AML-193 (cell line): ENCODE measurements around the gene TSEN54.
A peak's percentile ranks its signal among the peaks of the same experiment; 100 is the strongest.
"Not testable (repeated sequence)": the region's sequence is repeated elsewhere in the genome, so short reads cannot be mapped to it uniquely, and the experiment has no call there.

Experiments
- DNase-seq, 2 experiments: peaks; one replicate each; lab custom pipeline; 2025; lab: John Stamatoyannopoulos, UW

TSEN54 gene

DNA sequence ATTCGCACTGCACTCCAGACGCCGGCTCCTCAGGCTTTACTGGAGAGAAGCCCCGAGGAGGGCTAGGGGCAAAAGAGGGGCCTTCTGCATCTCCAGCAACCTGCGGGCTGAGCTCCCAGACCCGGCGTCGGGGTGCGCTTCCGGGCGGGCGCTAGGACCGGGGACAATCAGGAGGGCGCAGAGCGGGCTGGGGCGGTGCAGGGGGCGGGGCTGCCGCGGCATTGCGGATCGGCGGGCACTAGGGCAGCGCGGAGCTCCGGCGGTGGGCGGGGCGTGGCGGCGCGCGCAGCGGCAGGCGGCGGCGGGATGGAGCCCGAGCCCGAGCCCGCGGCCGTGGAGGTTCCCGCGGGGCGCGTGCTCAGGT is at the start of gene TSEN54:
TSEN54 (plus strand) TSS at position 274 of the 364 bp plus-strand sequence; CDS start at position 307, 33 bp downstream.
- peak; percentile 81 to 89 for DNase-seq

DNA sequence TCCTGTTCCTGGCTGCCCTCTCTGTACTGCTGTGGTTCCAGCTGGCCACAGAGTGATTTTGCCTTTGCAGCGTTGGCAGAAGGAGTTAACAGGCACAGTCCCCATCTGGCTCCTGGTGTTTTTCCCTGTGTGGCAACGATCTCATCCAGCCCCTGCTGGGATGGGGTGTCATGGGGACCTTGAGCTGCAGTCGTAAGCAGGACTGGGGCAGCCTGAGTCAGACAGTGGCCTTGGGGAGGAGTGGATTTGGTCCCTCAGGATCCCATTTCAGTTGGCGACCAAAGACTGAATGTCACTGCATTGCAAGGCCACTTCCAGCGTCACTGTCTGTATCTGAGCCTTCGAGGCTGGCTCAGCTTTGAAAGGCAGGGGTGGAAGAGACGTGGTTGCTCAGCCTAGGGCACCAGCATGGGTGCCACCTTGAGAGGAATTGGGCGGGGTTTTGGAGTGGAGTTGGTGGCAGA is 48.0 kb upstream of the TSEN54 start:
- no peak for DNase-seq

DNA sequence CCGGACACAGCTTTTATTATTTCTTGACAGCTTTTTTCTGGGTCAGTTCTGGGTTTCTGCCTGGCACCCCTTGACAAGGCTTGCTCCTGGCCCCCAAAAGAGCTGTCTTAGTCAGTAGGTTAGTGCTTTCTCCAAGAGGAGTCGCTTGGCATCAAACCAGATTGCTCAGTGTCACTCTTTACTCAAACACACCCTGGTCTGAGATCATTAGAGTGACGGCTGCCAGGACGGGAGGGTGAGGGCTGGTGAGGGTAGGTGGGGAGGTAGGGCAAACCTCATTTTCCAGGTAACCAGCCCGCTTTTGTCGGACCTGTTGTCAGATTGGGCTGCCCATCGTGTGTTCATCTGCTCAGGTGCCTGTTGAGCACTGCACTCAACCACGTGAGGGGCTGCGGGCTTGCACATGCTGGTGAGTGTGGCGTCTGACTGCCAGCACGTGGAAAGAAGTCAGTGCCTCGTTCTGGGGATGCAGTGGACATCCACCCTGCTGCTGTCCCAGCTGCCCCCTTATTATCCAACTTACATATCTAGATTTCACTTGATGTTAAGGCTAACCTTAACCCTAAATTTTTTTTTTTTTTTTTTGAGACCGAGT is 47.5 kb upstream of the TSEN54 start:
- no peak for DNase-seq

DNA sequence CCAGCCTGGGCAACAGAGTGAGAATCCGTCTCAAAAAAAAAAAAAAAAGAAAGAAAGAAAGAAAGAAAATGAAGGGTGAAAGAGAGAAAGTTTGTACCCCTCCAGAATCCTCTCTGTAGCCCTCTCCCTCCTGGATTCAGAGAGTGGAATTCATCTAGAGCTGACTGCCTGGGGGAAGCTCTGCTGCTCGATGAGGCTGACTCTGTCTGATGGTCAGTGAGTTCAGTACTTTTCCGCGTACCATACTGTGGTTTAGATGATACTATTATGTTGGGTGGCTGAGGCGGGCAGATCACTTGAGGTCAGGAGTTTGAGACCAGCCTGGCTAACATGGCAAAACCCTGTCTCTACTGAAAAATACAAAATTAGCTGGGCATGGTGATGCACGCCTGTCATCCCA is 45.1 kb upstream of the TSEN54 start:
- no peak for DNase-seq

DNA sequence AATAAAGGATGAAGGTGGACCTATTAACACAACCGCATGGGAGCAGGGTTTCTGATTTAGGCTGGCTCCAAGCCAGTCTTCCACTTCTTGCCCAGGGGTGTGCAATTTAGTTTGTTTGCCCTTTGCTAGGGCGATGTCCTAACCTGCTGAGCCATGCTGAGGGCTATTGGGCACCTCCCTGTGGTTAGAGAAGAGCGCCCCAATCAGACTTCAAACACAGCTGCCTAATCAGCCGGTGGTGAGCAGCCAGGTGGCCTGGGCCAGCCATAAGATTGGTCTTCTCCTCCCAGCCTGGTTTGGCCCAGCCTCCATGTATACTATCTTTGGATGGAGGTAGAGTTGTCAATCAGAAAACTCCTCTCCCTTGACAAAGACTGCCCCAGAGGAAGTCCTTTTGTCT is 44.2 kb upstream of the TSEN54 start:
- no peak for DNase-seq

DNA sequence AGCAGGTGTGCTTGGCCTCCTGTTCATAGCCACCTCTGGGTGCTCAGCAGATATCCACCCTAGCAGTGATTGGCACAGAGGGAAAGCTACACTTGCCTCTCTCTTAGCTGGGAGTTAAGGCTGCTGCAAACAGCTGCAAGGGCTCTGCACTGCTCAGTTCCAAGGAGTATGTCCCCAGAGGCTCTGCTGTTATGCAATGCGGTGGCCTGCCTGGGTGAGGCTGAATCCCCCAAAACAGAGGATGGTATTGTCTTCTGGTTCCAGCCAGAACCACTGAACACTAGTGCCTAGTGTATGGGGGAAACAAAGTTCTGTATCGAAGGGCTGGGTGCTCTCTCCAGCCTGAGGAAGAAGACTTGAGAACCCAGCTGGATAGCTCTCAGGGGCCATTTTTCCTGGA is 43.1 kb upstream of the TSEN54 start:
- no peak for DNase-seq

DNA sequence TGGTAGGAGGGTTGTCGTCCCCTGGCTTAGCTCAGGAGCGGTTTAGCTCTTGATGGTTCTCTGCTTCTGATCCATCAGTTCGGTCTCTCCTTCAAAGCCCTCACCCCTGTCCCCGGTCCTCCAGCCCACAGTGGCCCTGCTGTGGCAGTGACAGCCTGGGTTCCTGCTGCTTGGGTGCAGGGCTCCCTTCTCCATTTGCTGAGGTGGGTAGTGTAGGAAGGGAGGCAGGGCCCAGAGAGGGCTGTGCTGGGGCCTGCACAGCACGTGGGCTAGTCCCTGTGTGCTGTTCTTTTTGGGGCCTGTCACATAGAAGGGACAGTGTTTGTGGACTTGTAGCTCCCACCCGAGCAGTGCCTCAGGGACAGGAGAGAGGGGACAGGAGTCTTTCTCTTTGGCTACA is 41.6 kb upstream of the TSEN54 start:
- no peak for DNase-seq

DNA sequence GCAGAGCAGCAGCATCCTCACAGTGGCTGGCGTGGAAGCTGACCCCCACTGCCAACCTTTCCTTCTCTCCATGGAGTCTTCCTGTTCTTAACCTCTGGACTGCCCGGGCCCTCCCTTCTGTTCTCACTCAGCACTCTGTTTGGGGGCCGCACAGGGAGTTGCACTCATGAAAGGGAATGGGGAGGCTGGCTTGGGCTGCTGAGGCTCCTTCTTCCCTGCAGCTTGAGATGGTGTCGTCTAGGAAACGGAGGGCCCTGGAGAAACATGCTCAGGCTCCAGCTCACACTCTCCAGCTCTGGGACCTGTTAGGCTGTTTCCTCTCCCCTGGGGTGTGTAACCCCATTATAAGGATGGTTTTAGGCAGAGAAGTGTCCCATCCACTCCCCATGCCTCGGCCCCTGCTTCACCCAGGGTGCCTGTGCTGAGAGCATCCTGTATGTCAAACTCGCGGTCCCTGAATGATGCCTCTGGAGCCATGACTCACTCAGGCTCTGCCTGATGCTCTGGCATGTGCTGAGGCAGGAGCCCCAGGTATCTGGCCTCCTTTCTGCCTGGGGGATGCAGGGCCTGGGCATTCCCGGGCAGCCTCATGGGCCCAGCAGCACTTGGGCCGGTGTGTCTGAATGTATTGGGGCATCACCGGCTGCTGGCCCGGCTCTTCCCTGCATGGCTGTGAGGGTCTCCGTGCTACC is 41.0 kb upstream of the TSEN54 start:
- no peak for DNase-seq

DNA sequence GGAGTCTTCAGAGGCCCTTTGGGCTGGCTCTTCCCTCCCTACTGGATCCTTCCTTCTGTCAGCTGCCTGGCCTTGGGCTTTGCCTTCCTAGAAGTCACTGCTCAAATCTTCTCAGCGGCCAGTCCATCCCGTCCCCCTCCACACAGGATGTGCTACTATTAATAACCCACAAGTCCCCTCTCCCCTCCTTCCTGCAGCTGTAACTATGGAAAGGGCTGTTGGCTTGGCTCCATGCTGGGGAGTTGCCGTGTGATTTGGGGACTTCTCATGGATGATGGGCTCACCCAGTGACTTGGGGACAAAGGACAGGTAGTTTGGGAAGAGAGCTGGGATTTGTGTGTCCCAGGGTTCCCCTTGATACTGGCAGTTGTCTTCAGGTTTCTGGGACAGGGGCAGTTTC is 40.5 kb upstream of the TSEN54 start:
- DNase-seq = no peak

DNA sequence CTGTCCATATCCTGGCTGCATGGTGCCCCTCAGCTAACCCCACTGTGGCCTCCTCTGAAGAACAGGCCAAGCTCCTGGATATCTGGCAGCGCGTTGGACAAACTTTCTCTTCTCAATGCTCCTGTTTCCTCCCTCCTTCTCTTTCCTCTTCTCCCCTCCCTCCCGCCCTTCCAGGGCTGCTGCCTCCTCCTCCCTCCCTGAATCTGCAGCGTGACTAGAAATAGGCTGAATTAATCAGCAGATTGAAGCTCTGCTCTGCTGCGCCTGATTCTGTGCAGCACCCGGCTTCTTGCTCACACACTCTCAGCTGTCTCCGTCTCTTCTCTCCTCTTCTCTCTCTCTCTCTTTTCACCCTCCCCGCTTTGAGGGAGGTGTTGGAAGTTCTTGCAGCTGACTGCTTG is 40.1 kb upstream of the TSEN54 start:
- no peak for DNase-seq

DNA sequence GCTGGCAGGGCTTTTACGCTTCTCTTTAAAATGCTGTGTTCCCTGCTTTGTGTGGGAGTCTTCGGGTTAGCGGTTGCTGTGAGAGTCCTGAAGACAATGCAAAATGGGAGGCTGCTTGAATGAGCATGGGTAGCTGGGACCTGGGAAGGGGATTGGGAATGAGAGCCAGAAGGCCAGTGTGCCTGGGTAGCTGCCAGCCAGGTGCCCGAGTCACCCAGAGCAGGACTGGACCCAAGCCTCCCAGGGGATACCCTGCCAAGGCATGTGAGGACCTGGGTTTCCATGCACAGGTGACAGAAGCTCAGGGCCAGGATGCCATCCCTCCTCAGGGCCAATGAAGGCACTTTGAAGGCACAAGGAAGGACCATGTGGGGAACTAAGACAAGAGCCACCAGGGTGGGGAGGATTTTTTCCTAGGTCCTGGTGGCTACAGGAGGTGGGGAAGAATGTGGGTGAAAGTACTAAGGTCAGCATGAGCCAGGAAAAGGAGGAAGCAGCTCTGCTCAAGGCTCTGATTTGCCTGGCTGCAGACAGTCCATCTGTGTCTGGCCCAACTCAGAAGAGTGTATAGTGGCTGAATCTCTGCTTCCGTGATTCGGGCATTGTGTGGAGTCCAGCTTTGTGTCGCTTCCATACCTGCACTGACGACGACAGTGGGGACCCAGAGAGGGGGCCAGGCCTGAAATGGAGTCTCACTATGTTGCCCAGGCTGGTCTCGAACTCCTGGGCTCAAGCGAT is 39.4 kb upstream of the TSEN54 start:
- no peak for DNase-seq

DNA sequence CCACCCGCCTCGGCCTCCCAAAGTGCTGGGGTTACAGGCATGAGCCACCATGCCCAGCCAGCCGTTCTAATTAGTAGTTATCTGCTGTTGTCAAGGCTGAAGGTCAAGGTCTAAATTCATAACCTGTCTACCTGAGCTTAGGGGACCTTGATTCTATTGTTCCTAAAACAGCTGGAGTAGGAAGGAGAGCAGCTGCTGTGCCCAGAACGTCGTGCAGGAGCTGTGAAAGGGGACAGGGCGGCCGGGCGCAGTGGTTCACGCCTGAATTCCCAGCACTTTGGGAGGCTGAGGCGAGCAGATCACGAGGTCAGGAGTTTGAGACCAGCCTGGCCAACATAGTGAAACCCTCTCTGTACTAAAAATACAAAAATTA is 38.9 kb upstream of the TSEN54 start:
- DNase-seq = not testable (repeated sequence)

DNA sequence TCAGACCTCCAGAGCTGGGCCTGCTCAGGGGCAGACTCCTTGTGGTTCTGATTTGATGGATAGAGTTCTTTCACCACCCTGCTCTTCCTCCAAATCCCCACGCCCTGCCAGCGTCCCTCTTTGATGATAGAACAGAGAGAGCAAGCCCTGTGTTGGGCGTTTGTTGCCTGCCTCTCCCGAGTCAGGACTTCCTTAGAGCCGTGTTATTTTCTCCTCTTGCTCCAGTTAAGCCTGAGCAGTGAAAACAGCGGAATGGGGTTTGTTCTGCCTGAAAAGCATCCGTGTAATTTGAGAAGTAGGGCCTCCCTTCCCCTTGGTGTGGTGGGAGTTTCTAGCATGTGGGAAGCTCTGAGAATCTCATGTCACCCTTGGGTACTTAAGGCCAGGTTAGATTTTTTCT is 37.8 kb upstream of the TSEN54 start:
- no peak for DNase-seq

DNA sequence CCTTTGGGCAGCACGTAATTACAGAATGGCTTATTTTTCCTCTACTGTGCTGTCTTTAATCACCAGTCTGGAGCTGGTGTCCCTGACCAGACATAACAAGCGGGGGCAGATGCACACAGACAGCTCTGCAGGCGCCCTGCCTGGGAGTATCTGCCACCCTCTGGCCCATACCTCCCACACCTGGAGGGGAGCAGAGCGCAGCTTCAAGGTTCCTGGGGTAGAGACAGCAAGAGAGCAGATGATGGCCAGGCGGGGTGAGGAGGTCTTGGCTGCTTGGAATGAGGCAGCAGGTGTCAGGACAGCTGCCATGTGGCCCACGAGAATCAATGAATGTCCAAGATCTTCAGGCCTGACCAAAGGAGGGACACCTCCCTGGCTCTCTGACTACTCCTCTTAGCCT is 36.0 kb upstream of the TSEN54 start:
- DNase-seq = no peak

DNA sequence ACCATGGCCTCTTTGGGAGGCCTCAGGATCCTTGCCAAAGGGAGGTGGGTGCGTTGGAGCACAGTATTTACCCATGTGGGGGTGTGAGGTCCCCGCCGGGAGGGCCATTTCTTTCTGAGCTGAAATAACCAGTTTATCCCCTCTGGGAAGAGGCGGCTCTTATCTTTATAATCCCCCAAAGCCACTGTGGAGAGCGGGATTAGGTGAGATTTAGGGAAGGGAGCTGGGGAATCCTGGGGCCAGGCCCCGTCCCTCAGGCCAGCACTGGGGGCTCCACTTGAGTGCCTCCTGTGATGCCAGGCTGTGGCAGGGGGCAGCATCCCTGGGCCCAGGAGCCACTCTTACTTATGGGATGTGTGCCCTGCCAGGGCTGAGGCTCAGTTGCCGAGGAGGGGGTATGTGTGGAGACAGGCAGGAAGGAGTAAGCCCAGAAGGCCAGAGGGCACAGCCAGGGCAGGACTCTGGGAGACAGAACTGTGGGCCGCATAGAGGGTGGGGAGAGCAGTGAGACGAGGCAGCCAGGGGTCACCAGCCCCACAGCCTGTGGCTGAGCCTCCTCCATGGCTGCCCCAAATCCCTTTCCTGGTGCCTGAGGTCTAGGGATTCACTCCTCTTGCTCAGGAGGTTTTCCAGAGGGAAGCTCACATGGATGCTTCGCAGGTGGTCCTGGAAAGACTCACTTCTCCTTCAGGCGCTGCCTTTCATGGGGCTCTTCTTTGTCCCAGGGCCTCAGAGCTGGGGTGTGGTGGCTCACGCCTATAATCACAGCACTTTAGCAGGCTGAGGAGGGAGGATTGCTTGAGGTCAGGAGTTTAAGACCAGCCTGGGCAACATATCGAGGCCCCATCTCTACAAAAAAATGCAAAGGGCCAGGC is 34.9 kb upstream of the TSEN54 start:
- no peak for DNase-seq

DNA sequence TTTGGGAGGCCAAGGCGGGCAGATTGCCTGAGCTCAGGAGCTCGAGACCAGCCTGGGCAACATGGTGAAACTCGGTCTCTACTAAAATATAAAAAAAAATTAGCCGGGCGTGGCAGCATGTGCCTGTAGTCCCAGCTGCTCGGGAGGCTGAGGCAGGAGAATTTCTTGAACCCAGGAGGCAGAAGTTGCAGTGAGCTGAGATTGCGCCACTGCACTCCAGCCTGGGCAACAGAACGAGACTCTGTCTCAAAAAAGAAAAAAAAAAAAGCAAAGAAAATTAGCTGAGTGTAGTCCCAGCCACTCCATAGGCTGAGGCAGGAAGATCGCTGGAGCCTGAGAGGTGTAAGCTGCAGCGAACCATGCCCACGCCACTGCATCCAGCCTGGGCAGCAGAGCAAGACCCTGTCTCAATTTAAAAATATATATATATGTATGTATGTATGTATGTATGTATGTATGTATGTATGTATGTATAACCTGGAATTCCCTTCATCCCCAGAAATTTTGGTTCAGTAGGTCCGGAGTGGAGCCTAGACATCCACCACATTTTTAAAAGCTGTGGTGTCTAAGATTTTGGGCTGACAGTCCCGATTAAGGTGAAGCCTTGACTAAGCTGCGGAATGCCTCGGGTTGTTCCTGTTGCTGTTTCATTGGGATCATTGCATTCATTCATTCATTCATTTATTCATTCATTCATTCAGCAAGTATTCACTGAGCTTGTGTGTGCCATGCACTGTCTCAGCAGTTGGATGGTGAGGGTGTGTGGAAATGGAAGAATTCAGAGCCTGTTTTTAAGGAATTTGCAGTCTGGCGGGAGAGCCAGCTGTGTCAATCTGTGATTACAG is 34.0 kb upstream of the TSEN54 start:
- DNase-seq = no peak

DNA sequence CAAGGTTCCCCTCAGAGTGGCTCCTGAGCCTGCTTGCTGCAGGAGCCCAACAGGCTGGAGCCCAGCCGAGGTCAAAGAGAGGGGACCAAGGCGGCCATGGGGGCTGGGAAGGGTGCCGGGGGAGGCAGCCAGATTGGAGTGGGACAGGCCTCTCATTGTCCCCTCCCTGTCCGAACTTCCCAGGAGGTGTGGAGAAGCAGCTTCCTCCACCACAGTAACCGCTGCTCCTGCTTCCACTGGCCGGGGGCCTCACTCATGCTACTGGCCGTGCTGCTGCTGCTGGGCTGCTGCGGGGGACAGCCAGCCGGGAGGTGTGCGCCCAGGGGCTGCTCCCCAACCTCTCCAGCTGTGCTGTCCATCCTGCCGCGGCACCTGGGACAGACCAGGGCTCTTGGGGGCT is 30.6 kb upstream of the TSEN54 start:
- DNase-seq = no peak

DNA sequence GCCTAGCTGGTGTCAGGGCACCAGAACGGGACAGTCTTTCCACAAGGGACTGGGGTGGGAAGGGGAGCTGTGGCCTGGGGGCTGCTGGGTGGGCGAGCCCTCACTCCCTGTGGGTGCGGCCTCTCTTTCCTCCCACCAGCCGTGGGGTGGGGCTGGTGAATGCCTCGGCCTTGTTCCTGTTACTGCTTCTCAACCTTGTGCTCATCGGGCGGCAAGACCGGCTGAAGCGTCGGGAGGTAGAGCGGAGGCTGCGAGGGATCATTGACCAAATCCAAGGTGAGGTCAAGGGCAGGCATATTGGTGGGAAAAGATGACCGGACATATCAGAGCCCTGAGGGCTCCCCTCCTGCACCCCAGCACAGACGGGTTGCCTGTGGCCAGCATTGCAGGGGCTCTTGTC is 30.2 kb upstream of the TSEN54 start:
- DNase-seq = no peak

DNA sequence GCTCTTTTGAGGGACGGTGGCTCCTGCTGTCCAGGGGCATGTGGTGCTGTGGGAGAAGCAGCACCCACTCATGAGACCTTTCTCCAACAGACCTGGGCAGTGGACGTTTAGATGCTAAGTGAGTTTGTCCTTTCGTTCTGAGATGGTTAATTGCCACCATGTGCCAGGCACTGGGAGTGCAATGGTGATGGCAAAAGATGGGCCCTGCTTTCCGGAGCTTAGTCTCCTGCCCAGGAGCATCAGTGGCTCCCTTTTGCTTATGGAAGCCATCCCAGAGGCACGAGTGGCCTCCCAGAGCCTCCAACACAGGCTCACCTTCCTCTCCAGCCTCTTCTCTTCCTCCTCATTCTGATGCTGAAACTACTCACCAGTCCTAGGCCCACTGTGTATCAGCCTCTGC is 29.4 kb upstream of the TSEN54 start:
- DNase-seq = no peak

DNA sequence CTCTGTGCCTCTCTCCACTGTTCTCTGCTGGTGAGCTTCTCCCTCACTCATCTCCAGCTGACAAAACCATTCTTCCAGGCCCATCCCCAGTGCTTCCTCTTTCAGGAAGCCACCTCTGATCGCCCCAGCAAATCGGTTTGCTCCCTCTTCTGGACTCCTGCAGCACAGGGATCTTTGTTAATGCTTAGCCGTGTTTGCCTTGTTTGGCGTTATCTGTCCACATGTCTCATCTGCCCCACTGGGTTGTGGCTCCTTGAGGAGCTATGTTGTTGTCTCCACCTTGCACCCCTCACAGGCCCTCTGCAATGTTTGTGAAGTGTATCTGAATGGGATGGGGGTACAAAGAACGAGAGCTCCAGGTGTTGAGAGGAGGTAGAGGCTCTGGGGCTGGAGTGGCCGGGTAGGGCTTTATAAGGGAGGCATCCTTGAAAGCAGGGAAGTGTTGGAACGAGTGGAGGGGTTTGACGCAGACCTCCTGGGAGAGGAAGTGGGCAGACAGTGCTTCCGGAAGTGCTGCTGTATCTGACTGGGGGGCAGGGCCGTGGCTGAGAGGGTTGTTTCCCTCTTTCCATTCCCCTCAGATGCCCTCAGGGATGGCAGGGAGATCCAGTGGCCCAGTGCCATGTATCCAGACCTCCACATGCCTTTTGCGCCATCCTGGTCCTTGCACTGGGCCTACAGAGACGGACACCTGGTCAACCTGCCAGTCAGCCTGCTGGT is 28.8 kb upstream of the TSEN54 start:
- peak; percentile 80 to 87 for DNase-seq
